ENCODE data around the gene CCL11. TPM values are rescaled to one million over a fixed set of nuclear protein-coding genes. Genes with fewer than 3 reads are reported as not detected.
"Not testable (repeated sequence)": the region's sequence is repeated elsewhere in the genome, so short reads cannot be mapped to it uniquely, and the experiment has no call there.

CCL11 gene
- total and polyA plus RNA-seq, 11 donors = 0.23 to 43.1 (median 2.4) TPM

- intact Hi-C loops (cut with DNase I) = no loop called here
- H3K4me1 ChIP-seq = peaks cover 0 to 49% (median 13%) of the 10 kb centered on the region in 12 donors
- DNase-seq (no peak), ATAC-seq (no peak)
- peak overlapping the region in 4 of 12 donors; percentile 5 to 86 (median 35) for H3K27ac ChIP-seq
- H3K27me3 ChIP-seq = no peaks in the 10 kb centered on the region
- H3K9me3 ChIP-seq = peaks cover 0 to 2% (median 0%) of the 10 kb centered on the region in 12 donors
- no peaks in the 10 kb centered on the region for H3K36me3 ChIP-seq
- no peak overlapping the region for H3K4me3 ChIP-seq
- TF ChIP-seq, protein P1, sequence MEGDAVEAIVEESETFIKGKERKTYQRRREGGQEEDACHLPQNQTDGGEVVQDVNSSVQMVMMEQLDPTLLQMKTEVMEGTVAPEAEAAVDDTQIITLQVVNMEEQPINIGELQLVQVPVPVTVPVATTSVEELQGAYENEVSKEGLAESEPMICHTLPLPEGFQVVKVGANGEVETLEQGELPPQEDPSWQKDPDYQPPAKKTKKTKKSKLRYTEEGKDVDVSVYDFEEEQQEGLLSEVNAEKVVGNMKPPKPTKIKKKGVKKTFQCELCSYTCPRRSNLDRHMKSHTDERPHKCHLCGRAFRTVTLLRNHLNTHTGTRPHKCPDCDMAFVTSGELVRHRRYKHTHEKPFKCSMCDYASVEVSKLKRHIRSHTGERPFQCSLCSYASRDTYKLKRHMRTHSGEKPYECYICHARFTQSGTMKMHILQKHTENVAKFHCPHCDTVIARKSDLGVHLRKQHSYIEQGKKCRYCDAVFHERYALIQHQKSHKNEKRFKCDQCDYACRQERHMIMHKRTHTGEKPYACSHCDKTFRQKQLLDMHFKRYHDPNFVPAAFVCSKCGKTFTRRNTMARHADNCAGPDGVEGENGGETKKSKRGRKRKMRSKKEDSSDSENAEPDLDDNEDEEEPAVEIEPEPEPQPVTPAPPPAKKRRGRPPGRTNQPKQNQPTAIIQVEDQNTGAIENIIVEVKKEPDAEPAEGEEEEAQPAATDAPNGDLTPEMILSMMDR (IDR thresholded peaks at IDR 0.05) = peak in 1 of 12 donors; percentile 8
- TF ChIP-seq POLR2A (IDR thresholded peaks at IDR 0.05) = no peak
- 64 to 81% (median 78%) methylated on average over 3 of the region's 3 CpGs for WGBS, 4 donors
Measured at GRCh38 chr17:34318474-34318873, 32.9 kb downstream of the CCL11 start.

- Histone ChIP-seq H3K27me3 (no peaks in the 10 kb centered on the region), H3K4me3 (peak within 1 kb of the TSS in 2 of 12 donors; percentile 15 to 35), H3K36me3 (no peaks in the 10 kb centered on the region), H3K27ac (peak within 1 kb of the TSS in 9 of 12 donors; percentile 5 to 86 (median 52)), H3K4me1 (peaks cover 0 to 43% (median 7%) of the 10 kb centered on the region in 12 donors), H3K9me3 (peaks cover 0 to 8% (median under 1%) of the 10 kb centered on the region in 12 donors)
- TF ChIP-seq, protein P1 (IDR thresholded peaks at IDR 0.05) = no peak
- no peak for TF ChIP-seq POLR2A (IDR thresholded peaks at IDR 0.05)
- ATAC-seq = peak in 3 of 4 donors; percentile 48 to 84 (median 56)
- DNase-seq = peak in 1 of 5 donors; percentile 44
- 41 to 48% (median 44%) methylated on average over 2 of the region's 2 CpGs for WGBS, 4 donors
- intact Hi-C loops (cut with DNase I) = no loop called here
Measured at GRCh38 chr17:34319039-34319483, 33.5 kb downstream of the CCL11 start, which contains the start of gene CCL8. CCL8 (plus strand) TSS chr17:34319435; CDS start chr17:34319502, 67 bp downstream.

DNA sequence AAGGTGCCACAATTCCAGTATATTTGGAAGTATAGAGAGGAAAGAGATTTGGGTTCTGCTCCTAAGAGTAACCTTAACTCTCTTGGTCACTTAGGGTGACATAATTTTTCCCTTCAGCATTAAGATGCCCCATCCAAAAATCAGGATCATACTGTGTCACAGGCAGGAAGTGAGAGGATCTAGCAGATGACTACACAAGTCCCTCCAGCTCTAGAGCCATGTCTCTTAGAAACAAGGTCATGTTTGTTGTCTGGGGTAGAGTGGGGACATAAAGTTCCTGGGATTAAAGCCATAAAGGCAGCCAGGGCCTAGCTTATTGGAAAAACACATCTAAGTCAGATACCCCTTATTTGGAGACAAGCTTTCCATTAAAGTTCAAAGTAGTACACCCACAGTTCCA is 36.4 kb downstream of the CCL11 start:
- TF ChIP-seq POLR2A (IDR thresholded peaks at IDR 0.05) = no peak
- peaks cover 0 to 21% (median 9%) of the 10 kb centered on the region in 12 donors for H3K9me3 ChIP-seq
- no peak for DNase-seq
- intact Hi-C loops (cut with DNase I) = no loop called here
- peaks cover 0 to 31% (median 0%) of the 10 kb centered on the region in 12 donors for H3K4me1 ChIP-seq
- no peaks in the 10 kb centered on the region for H3K36me3 ChIP-seq
- no peaks in the 10 kb centered on the region for H3K27me3 ChIP-seq
- peak in 2 of 4 donors; percentile 39 to 62 for ATAC-seq
- no peak overlapping the region for H3K4me3 ChIP-seq
- H3K27ac ChIP-seq = peak overlapping the region in 3 of 12 donors; percentile 11 to 55 (median 29)

GRCh38 chr17:34327580-34327979 is 42.0 kb downstream of the CCL11 start:
- H3K27me3 ChIP-seq; H3K4me3 ChIP-seq; H3K36me3 ChIP-seq; DNase-seq; intact Hi-C loops (cut with DNase I); H3K27ac ChIP-seq; H3K4me1 ChIP-seq: not testable (repeated sequence)
- peaks cover 0 to 21% (median 9%) of the 10 kb centered on the region in 12 donors for H3K9me3 ChIP-seq
- peak in 1 of 4 donors; percentile 47 for ATAC-seq
- WGBS, 4 donors = 60 to 66% (median 63%) methylated on average over 4 of the region's 4 CpGs

DNA sequence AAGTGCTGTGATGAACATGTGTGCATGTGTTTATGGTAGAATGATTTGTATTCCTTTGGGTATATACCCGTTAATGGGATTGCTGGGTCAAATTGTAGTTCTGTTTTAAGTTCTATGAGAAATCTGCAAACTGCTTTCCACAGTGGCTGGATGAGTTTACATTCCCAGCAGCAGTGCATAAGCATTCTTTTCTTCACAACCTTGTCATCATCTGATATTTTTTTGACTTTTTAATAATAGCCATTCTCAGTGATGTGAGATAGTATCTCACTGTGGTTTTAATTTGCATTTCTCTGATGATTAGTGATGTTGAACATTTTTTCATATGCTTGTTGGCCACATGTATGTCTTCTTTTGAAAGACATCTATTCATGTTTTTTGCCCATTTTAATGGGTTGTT is 52.2 kb downstream of the CCL11 start:
- H3K4me3 ChIP-seq = no peak overlapping the region
- DNase-seq = no peak
- no peaks in the 10 kb centered on the region for H3K4me1 ChIP-seq
- intact Hi-C loops (cut with DNase I) = no loop called here
- no peaks in the 10 kb centered on the region for H3K27me3 ChIP-seq
- no peak for TF ChIP-seq POLR2A (IDR thresholded peaks at IDR 0.05)
- TF ChIP-seq, protein P1 (IDR thresholded peaks at IDR 0.05) = no peak
- H3K9me3 ChIP-seq = peaks cover 0 to 6% (median 0%) of the 10 kb centered on the region in 12 donors
- 56 to 72% (median 67%) methylated on average over 1 of the region's 1 CpG for WGBS, 4 donors
- H3K27ac ChIP-seq = no peak overlapping the region
- no peak for ATAC-seq
- H3K36me3 ChIP-seq = no peaks in the 10 kb centered on the region

Other genes starting within 250 kb of the CCL11 start
- 100 to 1,000 TPM in 2 of 9 donors, 10 to 100 TPM in 7; 11.8 to 512 (median 43.9) TPM for gene CCL2, start 30.5 kb upstream of the CCL11 start, total RNA-seq
- gene CCL2, start 30.5 kb upstream of the CCL11 start, polyA plus RNA-seq = 10 to 100 TPM; 26.9 to 72.0 TPM
- gene CCL7, start 15.5 kb upstream of the CCL11 start, total RNA-seq = 1 to 10 TPM in 1 of 9 donors, not detected in 8; 3.4 TPM
- under 1 TPM in 1 of 2 donors, not detected in 1; 0.36 TPM for gene CCL7, start 15.5 kb upstream of the CCL11 start, polyA plus RNA-seq
- gene CCL8, start 33.7 kb downstream of the CCL11 start, total RNA-seq = 10 to 100 TPM in 1 of 9 donors, 1 to 10 TPM in 2, under 1 TPM in 2, not detected in 4; 0.81 to 44.3 (median 3.1) TPM
- under 1 TPM in 1 of 2 donors, not detected in 1; 0.15 TPM for gene CCL8, start 33.7 kb downstream of the CCL11 start, polyA plus RNA-seq
- 10 to 100 TPM in 1 of 9 donors, 1 to 10 TPM in 3, under 1 TPM in 3, not detected in 2; 0.29 to 98.0 (median 1.2) TPM for gene CCL13, start 70.7 kb downstream of the CCL11 start, total RNA-seq
- 1 to 10 TPM in 1 of 2 donors, under 1 TPM in 1; 0.36 to 1.1 TPM for gene CCL13, start 70.7 kb downstream of the CCL11 start, polyA plus RNA-seq
- not detected for gene CCL1, start 77.5 kb downstream of the CCL11 start, total RNA-seq
- not detected for gene CCL1, start 77.5 kb downstream of the CCL11 start, polyA plus RNA-seq